Psoas muscle (tissue), 8 donors: ENCODE data around the gene ZBTB7B. TPM values are rescaled to one million over a fixed set of nuclear protein-coding genes. Genes with fewer than 3 reads are reported as not detected.

Source experiments
- ATAC-seq, 4 donors: fragments of 200-7000 bp; cut with Tn5 transposase; one replicate each; pipeline ENCODE4 v1.9.1; 2020; ENCODE audit warnings: moderate library complexity in 3 of 4, mild to moderate bottlenecking in 2 of 4
- DNase-seq, 2 donors: peaks; one replicate each; pipeline ENCODE4 v3.0.0-alpha.2; 2020
- H3K27ac ChIP-seq: fragments of 200-600 bp; one replicate; pipeline ENCODE4 v1.8.0; 2022
- H3K27me3 ChIP-seq, 3 donors: fragments of 200-600 bp in 1 of 3; one replicate each; pipeline versions ENCODE4 v1.6.1 to v1.8.0; 2013 to 2022; ENCODE audit warnings: low read length in 2 of 3, mild to moderate bottlenecking in 2 of 3, moderate library complexity in 1 of 3; ENCODE audit not compliant: insufficient read depth in 3 of 3
- H3K36me3 ChIP-seq, 2 donors: fragments of 200-600 bp in 1 of 2; one replicate each; pipeline versions ENCODE4 v1.6.1 to v1.8.0; 2013 to 2022; ENCODE audit warnings: low read depth in 1 of 2, mild to moderate bottlenecking in 1 of 2, moderate library complexity in 1 of 2; ENCODE audit not compliant: insufficient read depth in 1 of 2
- H3K4me1 ChIP-seq: fragments of 200-600 bp; one replicate; pipeline ENCODE4 v1.8.0; 2022
- H3K4me3 ChIP-seq: fragments of 200-600 bp; one replicate; pipeline ENCODE4 v1.8.0; 2022; ENCODE audit warnings: mild to moderate bottlenecking
- H3K9me3 ChIP-seq: fragments of 200-600 bp; one replicate; pipeline ENCODE4 v1.8.0; 2022
- CTCF ChIP-seq: fragments of 200-600 bp; IDR thresholded peaks from one replicate; pipeline ENCODE4 v1.8.0; 2022; ENCODE audit warnings: antibody characterized with exemption
- WGBS, 3 donors: extraction: QIAGEN DNeasy Blood & Tissue Kit; methylation state at CpG; one replicate each; pipeline versions ENCODE4 v1.1.6 to v1.1.7; 2013; 5-methylcytosine and 5-hydroxymethylcytosine counted together
- intact Hi-C, 2 donors: fragments of 100-400 bp; cut with DNase I; formaldehyde crosslinking; loops; one replicate each; pipeline versions ENCODE4 v1.11.0 to v1.14.2; 2022
- polyA plus RNA-seq, 3 donors: library from polyadenylated mRNA; stranded (reverse); fragments of 200-250 nt; gene quantifications; one replicate each; pipeline ENCODE4 v1.2.3, GENCODE V29; 2013
- total RNA-seq, 4 donors: library from RNA; stranded (reverse); fragmentation: NEBNext Ultra II Directional in 2 of 4; extraction: Animal tissue kit (Norgen Biotek cat#: 25700) in 2 of 4; gene quantifications; one replicate each; pipeline versions ENCODE4 v1.2.1 to v1.2.4, GENCODE V29; 2021 to 2023
- donor health status: healthy with polysubstance abuse.
- donor health status: DM: no; HTN: no; CAD: no; lungs with moderate emphysema.
- donor health status: Bipolar disorder and iron deficiency.
- donor health status: healthy.
- donor health status: DM: yes; HTN: yes; CAD: no.
- donor health status: DM: no; HTN: no; CAD: no.
- donor health status: DM: no; HTN: no; CAD: no.
- donor health status: DM: yes; HTN: yes; CAD: no.

ZBTB7B gene
- total and polyA plus RNA-seq, 7 donors: 20.2 to 97.9 (median 55.5) TPM

DNA sequence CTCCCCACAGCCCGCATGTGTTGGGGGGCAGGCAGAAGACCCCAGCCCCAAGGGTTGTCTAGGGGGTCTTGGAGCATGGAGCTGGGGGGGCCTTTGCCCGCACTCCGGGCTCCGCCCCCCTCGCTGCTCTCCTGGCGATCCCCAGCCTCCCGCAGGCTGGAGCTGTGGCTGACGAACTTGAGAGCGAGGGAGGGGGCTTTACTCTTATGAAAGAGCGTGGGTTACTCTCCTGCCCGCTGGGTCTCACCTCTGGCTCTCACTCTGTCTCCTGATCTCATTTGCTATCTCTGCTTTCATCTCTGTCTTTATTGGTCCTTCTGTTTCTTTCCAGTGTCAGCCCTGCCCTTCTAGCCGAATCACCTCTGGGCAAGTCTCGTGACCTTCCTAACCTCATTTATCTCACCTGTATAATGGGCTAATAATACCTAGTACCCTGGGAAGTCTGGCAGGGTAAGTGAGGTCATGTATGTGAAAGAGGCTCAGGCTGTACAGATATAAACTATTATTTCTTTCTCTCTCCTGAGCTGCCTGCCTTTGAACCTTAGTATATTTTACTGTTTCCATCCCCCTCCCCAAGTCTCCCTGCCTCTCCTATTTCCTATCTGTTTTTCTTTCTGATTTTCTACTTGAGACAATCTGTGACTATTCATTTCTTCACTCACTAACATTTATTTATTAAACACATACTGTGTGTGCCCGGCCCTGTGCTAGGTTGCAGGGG, 61.7 kb downstream of the ZBTB7B start:
- intact Hi-C loops: loop anchor here in 1 of 2 donors (5.0 to 10.0 kb wide), 2 partner anchors 112 to 399 kb away; no protein-coding TSS in a partner anchor
- no peak for TF ChIP-seq CTCF
- ATAC-seq: peak; percentile 2 to 13 (median 4)
- H3K36me3 ChIP-seq: peaks cover 0 to 18% of the 10 kb centered on the region in 2 donors
- H3K27ac ChIP-seq: peak overlapping the region; percentile 65
- no peaks in the 10 kb centered on the region for H3K27me3 ChIP-seq
- H3K9me3 ChIP-seq: no peaks in the 10 kb centered on the region
- H3K4me1 ChIP-seq: peaks cover 19% of the 10 kb centered on the region
- no peak for DNase-seq
- 14 to 15% (median 14%) methylated on average over 14 of the region's 14 CpGs for WGBS, 3 donors
- H3K4me3 ChIP-seq: peak overlapping the region; percentile 97

GRCh38 chr1:155064832-155065429, 62.3 kb downstream of the ZBTB7B start:
- DNase-seq (no peak), ATAC-seq (no peak)
- intact Hi-C loops: loop anchor here in 1 of 2 donors (5.0 to 10.0 kb wide), 2 partner anchors 113 to 400 kb away; no protein-coding TSS in a partner anchor
- Histone ChIP-seq H3K4me3 (no peak overlapping the region), H3K4me1 (peaks cover 19% of the 10 kb centered on the region), H3K27ac (no peak overlapping the region), H3K9me3 (no peaks in the 10 kb centered on the region), H3K27me3 (no peaks in the 10 kb centered on the region), H3K36me3 (peaks cover 0 to 13% of the 10 kb centered on the region in 2 donors)
- 76 to 81% (median 76%) methylated on average over 5 of the region's 5 CpGs for WGBS, 3 donors
- no peak for TF ChIP-seq CTCF

- peaks cover 28% of the 10 kb centered on the region for H3K4me1 ChIP-seq
- H3K9me3 ChIP-seq: no peaks in the 10 kb centered on the region
- H3K4me3 ChIP-seq: no peak overlapping the region
- intact Hi-C loops: loop anchor here in 1 of 2 donors (10.0 kb wide), 1 partner anchor 402 kb away; no protein-coding TSS in a partner anchor
- 88 to 90% (median 89%) methylated on average over 8 of the region's 8 CpGs for WGBS, 3 donors
- no peak for ATAC-seq
- DNase-seq: no peak
- H3K27ac ChIP-seq: no peak overlapping the region
- no peaks in the 10 kb centered on the region for H3K36me3 ChIP-seq
- TF ChIP-seq CTCF: no peak
- H3K27me3 ChIP-seq: no peaks in the 10 kb centered on the region
These were observed 64.2 kb downstream of the ZBTB7B start for GRCh38 chr1:155066777-155067176.

Other genes with a start within 250 kb of the ZBTB7B start
- gene KCNN3, start 132.5 kb upstream of the ZBTB7B start, total RNA-seq: 10 to 100 TPM; 11.8 to 60.9 (median 17.4) TPM
- gene KCNN3, start 132.5 kb upstream of the ZBTB7B start, polyA plus RNA-seq: 1 to 10 TPM; 2.5 to 7.5 (median 3.7) TPM
- 10 to 100 TPM; 17.0 to 30.5 (median 22.3) TPM for gene PMVK, start 66.1 kb upstream of the ZBTB7B start, total RNA-seq
- gene PMVK, start 66.1 kb upstream of the ZBTB7B start, polyA plus RNA-seq: 10 to 100 TPM; 23.3 to 35.6 (median 30.5) TPM
- 100 to 1,000 TPM in 2 of 4 donors, 10 to 100 TPM in 2; 76.5 to 149 (median 104) TPM for gene PBXIP1, start 46.7 kb upstream of the ZBTB7B start, total RNA-seq
- 10 to 100 TPM; 13.6 to 79.6 (median 54.8) TPM for gene PBXIP1, start 46.7 kb upstream of the ZBTB7B start, polyA plus RNA-seq
- 10 to 100 TPM; 14.5 to 23.0 (median 17.4) TPM for gene PYGO2, start 41.0 kb upstream of the ZBTB7B start, total RNA-seq
- 10 to 100 TPM; 13.1 to 24.0 (median 14.5) TPM for gene PYGO2, start 41.0 kb upstream of the ZBTB7B start, polyA plus RNA-seq
- gene SHC1, start 32.1 kb upstream of the ZBTB7B start, total RNA-seq: 10 to 100 TPM; 52.3 to 87.2 (median 82.8) TPM
- gene SHC1, start 32.1 kb upstream of the ZBTB7B start, polyA plus RNA-seq: 10 to 100 TPM; 33.2 to 67.3 (median 43.8) TPM
- gene CKS1B, start 28.1 kb upstream of the ZBTB7B start, total RNA-seq: 10 to 100 TPM in 1 of 4 donors, 1 to 10 TPM in 3; 5.5 to 13.8 (median 6.9) TPM
- 10 to 100 TPM; 12.1 to 48.1 (median 30.1) TPM for gene CKS1B, start 28.1 kb upstream of the ZBTB7B start, polyA plus RNA-seq
- 10 to 100 TPM; 24.5 to 39.4 (median 30.4) TPM for gene FLAD1, start 19.5 kb upstream of the ZBTB7B start, total RNA-seq
- 10 to 100 TPM; 32.4 to 52.7 (median 51.6) TPM for gene FLAD1, start 19.5 kb upstream of the ZBTB7B start, polyA plus RNA-seq
- not detected for gene LENEP, start 9.2 kb upstream of the ZBTB7B start, total RNA-seq
- gene LENEP, start 9.2 kb upstream of the ZBTB7B start, polyA plus RNA-seq: not detected
- gene DCST2, start 31.0 kb downstream of the ZBTB7B start, total RNA-seq: under 1 TPM in 2 of 4 donors, not detected in 2; 0.19 to 0.56 TPM
- gene DCST2, start 31.0 kb downstream of the ZBTB7B start, polyA plus RNA-seq: under 1 TPM; 0.04 to 0.38 (median 0.07) TPM
- under 1 TPM in 2 of 4 donors, not detected in 2; 0.12 to 0.34 TPM for gene DCST1, start 31.0 kb downstream of the ZBTB7B start, total RNA-seq
- not detected for gene DCST1, start 31.0 kb downstream of the ZBTB7B start, polyA plus RNA-seq
- gene ADAM15, start 48.5 kb downstream of the ZBTB7B start, total RNA-seq: 10 to 100 TPM; 38.4 to 50.9 (median 49.3) TPM
- 10 to 100 TPM; 33.2 to 45.4 (median 41.0) TPM for gene ADAM15, start 48.5 kb downstream of the ZBTB7B start, polyA plus RNA-seq
- 1 to 10 TPM in 1 of 4 donors, under 1 TPM in 3; 0.69 to 1.1 (median 0.77) TPM for gene EFNA4, start 60.9 kb downstream of the ZBTB7B start, total RNA-seq
- 1 to 10 TPM in 2 of 3 donors, under 1 TPM in 1; 0.39 to 1.3 (median 1.2) TPM for gene EFNA4, start 60.9 kb downstream of the ZBTB7B start, polyA plus RNA-seq
- gene EFNA3, start 76.0 kb downstream of the ZBTB7B start, total RNA-seq: under 1 TPM in 3 of 4 donors, not detected in 1; 0.32 to 0.69 (median 0.57) TPM
- gene EFNA3, start 76.0 kb downstream of the ZBTB7B start, polyA plus RNA-seq: under 1 TPM; 0.17 to 1.00 (median 0.39) TPM
- gene EFNA1, start 125.1 kb downstream of the ZBTB7B start, total RNA-seq: 10 to 100 TPM; 11.4 to 42.6 (median 33.0) TPM
- gene EFNA1, start 125.1 kb downstream of the ZBTB7B start, polyA plus RNA-seq: 10 to 100 TPM in 2 of 3 donors, 1 to 10 TPM in 1; 5.5 to 15.0 (median 12.4) TPM
- 1 to 10 TPM; 6.7 to 8.4 (median 7.8) TPM for gene SLC50A1, start 133.1 kb downstream of the ZBTB7B start, total RNA-seq
- gene SLC50A1, start 133.1 kb downstream of the ZBTB7B start, polyA plus RNA-seq: 10 to 100 TPM in 2 of 3 donors, 1 to 10 TPM in 1; 7.5 to 16.2 (median 10.8) TPM
- 10 to 100 TPM; 47.0 to 54.5 (median 50.0) TPM for gene DPM3, start 137.7 kb downstream of the ZBTB7B start, total RNA-seq
- 100 to 1,000 TPM; 110 to 123 (median 122) TPM for gene DPM3, start 137.7 kb downstream of the ZBTB7B start, polyA plus RNA-seq
- gene KRTCAP2, start 170.5 kb downstream of the ZBTB7B start, total RNA-seq: 100 to 1,000 TPM; 115 to 152 (median 118) TPM
- 100 to 1,000 TPM; 137 to 171 (median 149) TPM for gene KRTCAP2, start 170.5 kb downstream of the ZBTB7B start, polyA plus RNA-seq
- gene TRIM46, start 171.0 kb downstream of the ZBTB7B start, total RNA-seq: under 1 TPM in 2 of 4 donors, not detected in 2; 0.15 to 0.16 TPM
- under 1 TPM in 2 of 3 donors, not detected in 1; 0.03 TPM for gene TRIM46, start 171.0 kb downstream of the ZBTB7B start, polyA plus RNA-seq
- 1 to 10 TPM; 3.1 to 8.1 (median 4.5) TPM for gene THBS3, start 205.1 kb downstream of the ZBTB7B start, total RNA-seq
- gene THBS3, start 205.1 kb downstream of the ZBTB7B start, polyA plus RNA-seq: 1 to 10 TPM; 2.8 to 3.5 (median 2.8) TPM
- 10 to 100 TPM in 3 of 4 donors, 1 to 10 TPM in 1; 8.1 to 17.7 (median 14.0) TPM for gene MTX1, start 205.9 kb downstream of the ZBTB7B start, total RNA-seq
- 10 to 100 TPM; 25.8 to 47.1 (median 27.4) TPM for gene MTX1, start 205.9 kb downstream of the ZBTB7B start, polyA plus RNA-seq